ENCODE results near the gene TULP3.

TULP3 gene

GRCh38 chr12:2877047-2877952 is 13.4 kb upstream of the TULP3 start, which contains the start of the genes FOXM1 and RHNO1:
FOXM1 (minus strand) TSS chr12:2877174; CDS start chr12:2874478, 2,696 bp downstream.
RHNO1 (plus strand) TSS chr12:2877223; CDS start chr12:2885367, 8,144 bp downstream.
- DNase-seq = peak; percentile 76 to 92

GRCh38 chr12:2877953-2878732 is 12.5 kb upstream of the TULP3 start:
- DNase-seq = peak in 1 of 2 donors; percentile 15

DNA sequence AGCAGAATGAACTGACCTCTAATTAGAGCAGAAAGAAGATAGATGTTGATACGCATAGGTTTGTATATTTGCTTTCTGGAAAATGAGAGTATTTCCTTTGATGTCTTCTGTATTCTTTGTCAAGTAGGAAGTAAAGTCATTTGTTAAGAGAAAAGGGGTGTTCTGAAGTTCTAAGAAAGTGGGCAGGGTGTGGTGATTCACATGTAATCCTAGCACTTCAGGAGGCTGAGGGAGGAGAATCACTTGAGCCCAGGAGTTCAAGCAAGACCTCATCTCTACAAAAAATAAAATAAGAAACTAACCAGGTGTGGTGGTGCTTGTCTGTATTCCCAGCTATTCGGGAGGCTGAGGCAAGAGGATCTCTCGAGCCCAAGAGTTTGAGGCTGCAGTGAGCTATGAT is 10.8 kb upstream of the TULP3 start:
- DNase-seq = no peak

DNA sequence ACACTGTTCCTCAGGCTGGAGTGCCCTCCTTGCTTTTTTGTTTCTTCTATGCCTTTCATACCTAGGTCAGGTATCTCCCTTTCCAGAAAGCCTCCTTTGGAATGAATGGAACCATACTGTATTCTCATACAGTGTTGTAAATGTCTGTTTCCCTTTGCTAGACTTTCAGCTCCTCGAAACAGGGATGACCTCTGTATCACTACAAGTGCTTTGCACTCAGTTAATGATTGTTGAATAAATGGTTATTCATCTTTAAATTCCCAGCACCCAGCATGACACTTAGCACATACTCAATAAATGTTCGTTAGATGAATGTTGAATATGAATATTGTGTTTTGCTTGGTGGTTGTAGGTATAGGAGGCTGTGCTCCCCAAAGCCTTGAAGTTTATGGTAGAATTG is 5.9 kb upstream of the TULP3 start:
- DNase-seq = no peak

- DNase-seq = no peak
Measured at GRCh38 chr12:2886768-2887450, 3.8 kb upstream of the TULP3 start.

DNA sequence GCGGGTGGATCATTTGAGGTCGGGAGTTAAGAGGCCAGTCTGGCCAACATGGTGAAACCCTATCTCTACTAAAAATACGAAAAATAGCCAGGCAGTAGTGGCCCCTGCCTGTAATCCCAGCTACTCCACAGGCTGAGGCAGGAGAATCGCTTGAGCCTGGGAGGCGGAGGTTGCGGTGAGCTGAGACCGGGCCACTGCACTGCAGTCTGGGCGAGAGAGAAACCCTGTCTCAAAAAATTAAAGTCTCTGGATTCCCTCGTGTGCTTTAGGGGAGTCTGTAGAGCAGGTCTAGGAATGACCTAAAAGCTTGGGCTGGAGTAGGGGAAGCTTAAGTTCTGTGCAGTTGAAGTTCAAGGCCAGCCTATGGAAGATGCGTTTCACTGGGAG is 697 bp upstream of the TULP3 start:
- no peak for DNase-seq

GRCh38 chr12:2891240-2892053 is 756 bp downstream of the TULP3 start:
- peak in 1 of 2 donors; percentile 47 for DNase-seq

GRCh38 chr12:2892246-2892645 is 1.6 kb downstream of the TULP3 start:
- no peak for DNase-seq

- no peak for DNase-seq
Measured at GRCh38 chr12:2893007-2893406, 2.3 kb downstream of the TULP3 start.

DNA sequence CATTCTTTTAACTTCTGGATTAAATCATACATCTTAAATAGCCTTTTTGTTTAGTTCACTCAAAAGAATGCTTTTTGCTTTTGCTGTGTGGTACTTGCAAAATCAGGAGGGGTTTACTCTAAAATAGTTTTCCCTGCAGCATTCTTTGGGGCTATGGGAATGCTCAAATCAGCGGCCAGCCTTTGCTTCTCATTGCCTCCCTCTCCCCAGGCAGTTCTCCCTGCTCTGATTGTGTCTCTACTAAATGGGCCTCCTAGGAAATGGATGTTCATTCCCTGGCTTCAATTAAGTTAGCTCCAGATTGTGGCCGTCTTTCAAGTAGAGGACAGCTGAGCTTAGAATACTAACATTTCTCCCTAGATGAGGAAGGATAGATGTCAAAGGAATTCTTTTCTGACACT is 4.4 kb downstream of the TULP3 start:
- no peak for DNase-seq

DNA sequence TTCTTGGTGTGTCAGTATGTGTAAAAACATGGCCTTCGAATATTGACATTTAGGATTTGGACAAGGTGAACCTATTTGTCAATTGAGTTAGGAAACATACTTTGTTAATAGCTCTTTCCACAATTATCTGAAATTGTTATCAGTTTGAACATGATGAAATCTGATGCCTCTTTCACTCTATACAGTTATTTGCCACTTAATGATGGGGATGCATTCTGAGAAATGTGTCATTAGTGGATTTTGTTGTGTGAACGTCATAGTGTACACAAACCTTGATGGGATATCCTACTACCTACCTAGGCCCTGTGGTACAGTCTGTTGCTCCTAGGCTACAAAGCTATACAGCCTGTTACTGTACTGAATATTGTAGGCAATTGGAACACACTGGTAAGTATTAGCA is 4.8 kb downstream of the TULP3 start:
- no peak for DNase-seq

- DNase-seq = no peak
Measured at GRCh38 chr12:2897418-2897817, 6.7 kb downstream of the TULP3 start.

- no peak for DNase-seq
Measured at GRCh38 chr12:2900642-2901041, 10.0 kb downstream of the TULP3 start.

DNA sequence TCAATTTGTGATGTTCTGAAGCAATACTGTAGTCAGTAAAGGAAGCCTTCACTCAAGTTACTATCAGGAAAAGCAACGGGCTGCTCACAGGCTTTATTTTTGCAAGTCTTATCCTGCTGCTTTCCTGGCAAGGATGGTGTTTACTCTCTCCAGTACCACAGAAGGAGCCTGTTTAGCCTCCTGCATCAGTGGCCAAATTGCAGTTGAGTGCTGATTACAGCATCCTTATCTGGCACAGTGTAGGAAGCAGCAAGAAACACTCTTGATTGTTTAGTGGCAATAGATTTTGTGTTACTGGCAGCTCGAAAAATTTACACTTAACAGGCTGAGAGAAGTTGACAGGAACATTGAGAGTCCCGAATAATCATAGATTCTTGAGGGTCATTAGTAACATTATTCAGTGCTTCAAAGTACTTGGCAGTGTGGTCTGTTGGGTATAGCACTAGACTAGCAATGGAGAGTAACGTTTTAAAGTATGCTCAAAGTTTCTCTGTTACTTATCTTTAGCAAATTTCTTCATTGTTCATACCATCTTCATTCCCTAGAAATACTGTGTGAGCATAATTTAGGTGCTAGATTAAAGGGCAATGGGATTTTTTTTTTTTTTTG is 11.7 kb downstream of the TULP3 start:
- peak; percentile 58 to 90 for DNase-seq

GRCh38 chr12:2904260-2904659 is 13.6 kb downstream of the TULP3 start:
- no peak for DNase-seq

DNA sequence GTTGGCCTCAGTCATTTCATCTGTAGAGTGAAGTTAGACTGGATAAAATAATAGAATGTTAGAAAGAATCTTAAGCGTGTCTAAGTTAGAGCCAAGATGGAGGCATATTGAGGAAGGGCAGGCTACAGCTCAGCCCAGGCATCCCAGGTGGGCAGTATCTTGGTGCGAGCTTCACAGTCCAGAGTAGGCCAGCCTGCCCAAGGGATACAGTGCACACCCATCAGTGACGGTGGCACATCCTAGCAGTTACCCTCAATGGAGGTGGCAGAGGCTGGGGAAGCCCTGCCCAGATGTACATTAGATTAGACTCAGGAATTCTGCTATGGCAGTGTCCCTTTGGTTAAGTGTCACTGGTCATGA is 21.5 kb downstream of the TULP3 start:
- no peak for DNase-seq

DNA sequence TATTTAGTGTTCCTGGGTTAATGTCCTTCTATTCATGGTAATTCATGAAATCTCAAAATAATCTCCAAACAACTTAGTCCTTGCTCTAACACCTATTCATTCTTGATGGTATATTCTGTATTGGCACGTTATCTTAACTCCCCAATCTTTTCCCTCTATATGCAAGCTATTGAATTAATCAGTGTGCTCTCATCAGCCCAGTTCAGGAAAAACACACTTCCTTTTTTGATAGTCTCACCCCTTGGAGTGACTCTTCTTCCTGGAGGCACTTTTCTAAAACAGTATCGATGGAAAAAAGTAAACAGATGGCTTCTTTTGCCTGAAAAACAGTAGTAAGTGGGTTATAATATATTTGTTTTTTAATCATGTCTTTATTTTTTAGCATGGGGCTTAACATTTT is 28.6 kb downstream of the TULP3 start:
- no peak for DNase-seq

DNA sequence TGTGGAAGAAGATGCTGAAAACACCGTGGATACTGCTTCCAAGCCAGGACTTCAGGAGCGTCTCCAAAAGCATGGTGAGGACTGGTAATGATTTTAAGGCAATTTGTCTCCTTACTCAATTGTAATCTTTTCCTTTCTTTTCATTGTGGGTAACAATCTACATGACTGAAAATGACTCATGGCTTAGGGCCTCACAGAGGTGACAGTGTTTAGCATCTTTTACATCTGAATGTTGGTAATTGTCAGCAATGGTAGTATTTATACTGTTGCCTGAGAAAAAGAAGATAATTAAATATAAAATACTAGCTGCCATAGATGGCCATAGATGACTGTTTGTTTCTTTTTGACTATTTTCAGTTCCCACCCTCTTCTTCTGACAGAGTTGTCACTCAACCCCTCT is 31.6 kb downstream of the TULP3 start:
- DNase-seq = no peak

DNA sequence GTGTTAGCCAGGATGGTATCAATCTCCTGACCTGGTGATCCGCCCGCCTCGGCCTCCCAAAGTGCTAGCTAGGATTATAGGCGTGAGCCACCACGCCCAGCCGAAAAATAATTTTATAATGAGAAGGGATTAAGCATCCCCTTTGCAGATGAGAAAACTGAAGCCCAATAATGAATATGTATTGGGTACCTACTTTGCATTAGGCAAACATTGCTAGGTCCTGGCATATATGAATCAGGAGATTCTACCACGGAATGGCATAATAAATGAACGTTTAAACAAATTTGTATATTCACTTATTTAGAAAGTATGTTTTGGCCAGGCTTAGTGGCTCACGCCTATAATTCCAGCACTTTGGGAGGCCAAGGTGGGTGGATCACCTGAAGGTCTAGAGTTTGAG is 32.4 kb downstream of the TULP3 start:
- no peak for DNase-seq

DNA sequence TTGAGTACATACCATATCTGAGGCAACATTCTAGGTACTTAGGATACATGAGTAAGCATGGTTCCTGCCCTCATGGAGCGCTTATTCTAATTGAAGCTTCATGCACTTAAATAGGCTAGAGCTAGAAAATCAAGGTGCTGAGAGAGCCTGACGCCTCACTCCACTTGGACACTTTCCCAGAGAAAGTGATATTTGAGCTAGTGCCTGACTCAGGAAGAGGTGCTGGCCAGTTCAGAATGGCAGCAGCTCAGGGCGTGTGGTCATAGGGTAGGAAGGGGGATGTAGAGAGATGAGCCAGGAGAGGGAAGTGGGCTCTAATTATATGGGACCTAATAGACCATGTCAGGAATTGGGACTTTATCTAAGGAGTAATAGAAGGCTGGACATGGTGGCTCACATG is 33.3 kb downstream of the TULP3 start:
- DNase-seq = no peak

- DNase-seq = no peak
Measured at GRCh38 chr12:2925322-2925995, 34.8 kb downstream of the TULP3 start.
